K562 (cell line): ENCODE data around the gene ANKRD44. TPM values are rescaled to one million over a fixed set of nuclear protein-coding genes. Genes with fewer than 3 reads are reported as not detected.

Source experiments
- ATAC-seq: fragments of 200-7000 bp; cut with Tn5 transposase; 3 replicates; pipeline ENCODE4 v1.9.1; 2020; ENCODE audit warnings: moderate library complexity
- BruUV-seq: library from RNA; stranded (reverse); fragments of 400-500 nt; replicated peaks from 2 replicates; lab custom pipeline; 2021; lab: Mats Ljungman, UMichigan
- CTCF ChIA-PET: fragments of 300-600 bp; formaldehyde crosslinking; extraction: SDS; loops from one replicate; lab custom pipeline; 2021; ENCODE audit warnings: low intra/inter-chr PET ratio; lab: Yijun Ruan, JAX
- POLR2A ChIA-PET: fragments of 300-600, 350-650 bp; sonication (Branson Sonifier 250); formaldehyde crosslinking; extraction: SDS; loops from one replicate; lab custom pipeline; 2021; ENCODE audit warnings: antibody characterized with exemption, inconsistent platforms; lab: Yijun Ruan, JAX
- DNase-seq, 4 experiments: peaks; one replicate each; pipeline versions ENCODE4 v3.0.0 to v3.0.0-alpha.2; 2011 to 2018; ENCODE audit warnings: low spot score in 3 of 4, mixed read lengths in 3 of 4; ENCODE audit errors: extremely low read depth in 1 of 4
- FAIRE-seq: peaks from 2 replicates; lab custom pipeline; 2011; peaks lifted over from hg19 to GRCh38; lab: Jason Lieb, UNC
- H2AFZ ChIP-seq: 2 replicates; pipeline ENCODE4 v1.6.0; 2011; ENCODE audit warnings: low read depth, low read length, control low read depth, inconsistent platforms
- H3K27ac ChIP-seq: fragments of 200-600 bp; 3 replicates; pipeline ENCODE4 v1.8.0; 2011; ENCODE audit warnings: low read depth, mild to moderate bottlenecking, control low read depth, inconsistent platforms, low read length, moderate library complexity, mixed read lengths; ENCODE audit errors: extremely low read depth
- H3K27me3 ChIP-seq, 2 experiments: fragments of 300-600 bp in 1 of 2; 2 replicates in 1 of 2; 3 replicates in 1 of 2; pipeline versions ENCODE4 v1.6.0 to v1.8.0; 2011; ENCODE audit warnings: inconsistent platforms in 2 of 2, low read length in 2 of 2, mild to moderate bottlenecking in 1 of 2, mixed read lengths in 1 of 2, moderate library complexity in 1 of 2; ENCODE audit not compliant: control insufficient read depth in 2 of 2, insufficient read depth in 2 of 2
- H3K36me3 ChIP-seq: fragments of 300-600 bp; 3 replicates; pipeline ENCODE4 v1.8.0; 2011; ENCODE audit warnings: mild to moderate bottlenecking, low read length, inconsistent platforms; ENCODE audit not compliant: control insufficient read depth, insufficient read depth
- H3K4me1 ChIP-seq, 2 experiments: fragments of 200-600 bp in 1 of 2; replicated peaks in 1 of 2; 2 replicates in 1 of 2; 3 replicates in 1 of 2; pipeline versions ENCODE4 v1.5.1 to v1.8.0; 2011; ENCODE audit warnings: inconsistent platforms in 2 of 2, low read length in 2 of 2, mild to moderate bottlenecking in 1 of 2, mixed read lengths in 1 of 2, moderate library complexity in 1 of 2; ENCODE audit not compliant: control insufficient read depth in 2 of 2, insufficient read depth in 2 of 2
- H3K4me2 ChIP-seq: 2 replicates; pipeline ENCODE4 v1.6.1; 2011; ENCODE audit warnings: low read length, control low read depth, inconsistent platforms, mixed read lengths; ENCODE audit not compliant: insufficient read depth
- H3K4me3 ChIP-seq: fragments of 200-600 bp; sonication (generic), shearing (Covaris generic); 2 replicates; pipeline ENCODE4 v1.5.1; 2016; ENCODE audit warnings: control low read depth, inconsistent platforms
- H3K79me2 ChIP-seq: fragments of 200-600 bp; 3 replicates; pipeline ENCODE4 v1.8.0; 2011; ENCODE audit warnings: low read length, inconsistent platforms; ENCODE audit not compliant: control insufficient read depth, insufficient read depth
- H3K9ac ChIP-seq, 2 experiments: 2 replicates each; pipeline versions ENCODE4 v1.6.0 to v1.6.1; 2011; ENCODE audit warnings: low read depth in 2 of 2, low read length in 2 of 2, control low read depth in 1 of 2, inconsistent platforms in 1 of 2, mild to moderate bottlenecking in 1 of 2, mixed read lengths in 1 of 2; ENCODE audit not compliant: insufficient read depth in 1 of 2
- H3K9me1 ChIP-seq: one replicate; pipeline ENCODE4 v1.6.0; 2011; ENCODE audit warnings: inconsistent platforms, mild to moderate bottlenecking, low read length, moderate library complexity; ENCODE audit not compliant: control insufficient read depth, insufficient read depth
- H3K9me3 ChIP-seq: replicated peaks from 2 replicates; pipeline ENCODE4 v1.5.1; 2011; ENCODE audit warnings: low read depth, low read length, inconsistent platforms; ENCODE audit not compliant: control insufficient read depth, insufficient read depth
- H4K20me1 ChIP-seq: replicated peaks from 2 replicates; pipeline ENCODE4 v1.6.1; 2011; ENCODE audit warnings: low read length, inconsistent platforms, mixed read lengths; ENCODE audit not compliant: control insufficient read depth, insufficient read depth
- ELF2 ChIP-seq: fragments of 250-450 bp; sonication (Bioruptor Pico); IDR thresholded peaks from 2 replicates; pipeline ENCODE4 v1.5.0; 2021; ENCODE audit warnings: mild to moderate bottlenecking
- GTF2F1 ChIP-seq: IDR thresholded peaks from 2 replicates; pipeline ENCODE4 v1.6.1; 2011; ENCODE audit warnings: low read depth, low read length, improper control_type of control experiment
- JUND ChIP-seq, 2 experiments: IDR thresholded peaks; 2 replicates in 1 of 2; 3 replicates in 1 of 2; pipeline ENCODE4 v1.6.1; 2011; ENCODE audit warnings: borderline replicate concordance in 2 of 2, low read depth in 2 of 2, low read length in 2 of 2, improper control_type of control experiment in 1 of 2, missing biosample characterization in 1 of 2, missing genetic modification characterization in 1 of 2, missing genetic modification reagents in 1 of 2
- KHSRP ChIP-seq: fragments of 450-650 bp; IDR thresholded peaks from 2 replicates; pipeline ENCODE4 v1.6.1; 2017
- KLF16 ChIP-seq: IDR thresholded peaks from 2 replicates; pipeline ENCODE4 v1.6.1; 2016; ENCODE audit warnings: antibody characterized with exemption
- MYBL2 ChIP-seq, 2 experiments: fragments of 450-650 bp in 1 of 2; sonication (generic) in 1 of 2; formaldehyde crosslinking in 1 of 2; IDR thresholded peaks; 2 replicates each; pipeline versions ENCODE4 v1.6.1 to v1.8.1; 2017 to 2022; ENCODE audit warnings: borderline replicate concordance in 1 of 2, inconsistent platforms in 1 of 2, low read depth in 1 of 2, mild to moderate bottlenecking in 1 of 2, missing genetic modification reagents in 1 of 2, moderate library complexity in 1 of 2
- NBN ChIP-seq: fragments of 450-650 bp; IDR thresholded peaks from 2 replicates; pipeline ENCODE4 v1.6.1; 2016; ENCODE audit warnings: low read depth, mild to moderate bottlenecking
- NRF1 ChIP-seq, 2 experiments: fragments of 450-650 bp; IDR thresholded peaks in 1 of 2; conservative IDR thresholded peaks in 1 of 2; 2 replicates each; pipeline ENCODE4 v1.6.1; 2014; ENCODE audit warnings: mild to moderate bottlenecking in 2 of 2
- POLR2G ChIP-seq: fragments of 200-400 bp; formaldehyde crosslinking; IDR thresholded peaks from 2 replicates; pipeline ENCODE4 v1.6.1; 2017; ENCODE audit warnings: low read depth, mild to moderate bottlenecking, antibody characterized with exemption, low read length, moderate library complexity
- SIX5 ChIP-seq, 2 experiments: IDR thresholded peaks; 2 replicates each; pipeline ENCODE4 v1.6.1; 2011; ENCODE audit warnings: low read length in 2 of 2, borderline replicate concordance in 1 of 2, low read depth in 1 of 2, mild to moderate bottlenecking in 1 of 2, moderate library complexity in 1 of 2; ENCODE audit not compliant: insufficient read depth in 1 of 2
- ZEB2 ChIP-seq: fragments of 450-650 bp; IDR thresholded peaks from 2 replicates; pipeline ENCODE4 v1.6.1; 2016
- ZMIZ1 ChIP-seq, 2 experiments: fragments of 150-350 bp in 1 of 2; IDR thresholded peaks; 2 replicates each; pipeline ENCODE4 v1.6.1; 2012 to 2016; ENCODE audit warnings: low read depth in 2 of 2, low read length in 2 of 2, mild to moderate bottlenecking in 1 of 2, moderate library complexity in 1 of 2
- ZNF121 ChIP-seq: sonication (generic); formaldehyde crosslinking; conservative IDR thresholded peaks from 2 replicates; pipeline ENCODE4 v1.8.0; 2022; ENCODE audit warnings: missing genetic modification reagents
- ZNF274 ChIP-seq: IDR thresholded peaks from 2 replicates; pipeline ENCODE4 v1.6.1; 2011; ENCODE audit warnings: low read depth, mild to moderate bottlenecking, low read length, moderate library complexity, borderline replicate concordance
- WGBS: fragments of 100-300 bp; shearing (Covaris generic); methylation state at CpG from one replicate; pipeline ENCODE4 v1.1.6; 2016; ENCODE audit warnings: low coverage, mixed read lengths; ENCODE audit not compliant: insufficient coverage; ENCODE audit errors: missing lambda C conversion rate; 5-methylcytosine and 5-hydroxymethylcytosine counted together
- in situ Hi-C: fragments of 300-500 bp; cut with MboI; formaldehyde crosslinking; loops from 4 replicates; pipeline ENCODE4 v1.15.0; 2018; ENCODE audit warnings: inconsistent platforms, mixed read lengths
- intact Hi-C: fragments of 100-400 bp; cut with micrococcal nuclease; formaldehyde crosslinking; loops from 2 replicates; pipeline ENCODE4 v1.14.2; 2022
- polyA plus RNA-seq, 8 experiments: library from polyadenylated mRNA; depleted of rRNA in 4 of 8; stranded (reverse) in 5 of 8; unstranded in 3 of 8; fragments of >200 nt; fragmentation: Nextera tagmentation in 2 of 8; fragmentation: Illumina TruSeq in 1 of 8; extraction: Ambion mirVana in 2 of 8; extraction: Trizol in 1 of 8; gene quantifications; 2 replicates each; pipeline versions ENCODE4 v1.2.1 to v1.2.3, GENCODE V29; 2011 to 2014; ENCODE audit warnings: inconsistent platforms in 1 of 8, missing spikeins in 1 of 8
- total RNA-seq, 7 experiments: library from RNA; depleted of rRNA in 6 of 7; stranded (reverse); fragments of >200 nt in 6 of 7; fragmentation: Illumina TruSeq in 2 of 7; extraction: Trizol in 2 of 7; gene quantifications; 2 replicates each; pipeline versions ENCODE4 v1.2.1 to v1.2.3, GENCODE V29; 2011 to 2021; ENCODE audit warnings: low replicate concordance in 1 of 7
- TF ChIP-seq, protein P1 (sequence below): fragments of 450-650 bp; conservative IDR thresholded peaks from 2 replicates; pipeline ENCODE4 v1.6.1; 2016; ENCODE audit warnings: missing genetic modification characterization, low read depth, mild to moderate bottlenecking, control low read depth, missing compliant biosample characterization

Gene ANKRD44
- total and polyA plus RNA-seq, 9 of the 15 experiments (the other 6 are each of a cell fraction or from before 2014, with no cell fraction given), result 0.03 to 0.64 (median 0.07) TPM; not detected in 3

DNA sequence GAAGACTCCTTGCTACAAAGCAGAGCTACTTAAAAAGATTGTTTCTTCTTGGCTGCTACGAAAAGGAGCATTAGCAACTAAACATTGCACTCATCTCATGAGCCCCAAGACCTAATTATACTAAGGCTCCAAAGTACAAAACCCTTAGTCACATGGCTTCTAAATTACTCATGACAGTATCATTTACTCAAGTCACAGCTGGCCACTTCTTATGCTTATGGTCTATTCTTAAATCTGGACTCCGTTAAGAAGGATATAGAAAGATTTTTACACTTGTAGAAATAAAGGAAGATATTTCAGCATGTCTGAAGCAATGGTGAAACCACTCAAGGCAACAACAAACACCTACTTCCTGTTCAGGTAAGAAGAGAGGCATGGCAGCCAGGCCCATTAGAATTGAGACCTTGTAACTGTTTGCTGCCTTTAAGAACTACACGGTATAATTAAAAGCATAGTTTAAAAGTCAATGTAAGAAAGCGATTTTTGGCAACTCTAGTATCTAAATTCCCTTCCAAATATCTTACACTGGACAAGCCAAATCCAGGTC is 12.7 kb downstream of the ANKRD44 start:
- Histone ChIP-seq H3K79me2 (no peaks in the 10 kb centered on the region), H4K20me1 (no peaks in the 10 kb centered on the region), H2AFZ (no peak overlapping the region), H3K4me3 (no peak overlapping the region), H3K9ac (no peak overlapping the region), H3K27me3 (no peaks in the 10 kb centered on the region; a peak in 1 of 5 replicates), H3K9me1 (no peaks in the 10 kb centered on the region), H3K36me3 (no peaks in the 10 kb centered on the region), H3K9me3 (no peaks in the 10 kb centered on the region), H3K27ac (no peak overlapping the region), H3K4me1 (no peaks in the 10 kb centered on the region), H3K4me2 (no peak overlapping the region)
- intact Hi-C loops (no loop called here), in situ Hi-C loops (no loop called here)
- no TSS peak for BruUV-seq
- 0% methylated on average over 4 of the region's 4 CpGs for WGBS
- DNase-seq (no peak), ATAC-seq (no peak), FAIRE-seq (no peak)
- POLR2A ChIA-PET, result no interaction called here
- CTCF ChIA-PET, result no interaction called here
- TF ChIP-seq, protein P1, sequence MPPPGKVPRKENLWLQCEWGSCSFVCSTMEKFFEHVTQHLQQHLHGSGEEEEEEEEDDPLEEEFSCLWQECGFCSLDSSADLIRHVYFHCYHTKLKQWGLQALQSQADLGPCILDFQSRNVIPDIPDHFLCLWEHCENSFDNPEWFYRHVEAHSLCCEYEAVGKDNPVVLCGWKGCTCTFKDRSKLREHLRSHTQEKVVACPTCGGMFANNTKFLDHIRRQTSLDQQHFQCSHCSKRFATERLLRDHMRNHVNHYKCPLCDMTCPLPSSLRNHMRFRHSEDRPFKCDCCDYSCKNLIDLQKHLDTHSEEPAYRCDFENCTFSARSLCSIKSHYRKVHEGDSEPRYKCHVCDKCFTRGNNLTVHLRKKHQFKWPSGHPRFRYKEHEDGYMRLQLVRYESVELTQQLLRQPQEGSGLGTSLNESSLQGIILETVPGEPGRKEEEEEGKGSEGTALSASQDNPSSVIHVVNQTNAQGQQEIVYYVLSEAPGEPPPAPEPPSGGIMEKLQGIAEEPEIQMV (tag), result no peak
- TF ChIP-seq MYBL2 (IDR thresholded peaks at IDR 0.05; ENCODE audit: low read depth) (no peak), MYBL2 (CRISPR knock-in tag; IDR thresholded peaks at IDR 0.05; ENCODE audit: borderline replicate concordance) (no peak), KHSRP (no peak), NRF1 (conservative IDR thresholded peaks at IDR 0.05 in 1 of 2, IDR thresholded peaks at IDR 0.05 in 1 of 2) (no peak), ELF2 (no peak), KLF16 (no peak), ZNF121 (CRISPR knock-in tag) (no peak), JUND (IDR thresholded peaks at IDR 0.05; ENCODE audit: borderline replicate concordance, low read depth, low read length) (no peak), JUND (tag; IDR thresholded peaks at IDR 0.05; ENCODE audit: borderline replicate concordance, low read depth, low read length) (no peak), ZEB2 (no peak), NBN (no peak), POLR2G (no peak), ZNF274 (no peak), GTF2F1 (no peak), SIX5 (IDR thresholded peaks at IDR 0.05; ENCODE audit: borderline replicate concordance in 1 of 2, insufficient read depth in 1 of 2, low read depth in 1 of 2, low read length in 2 of 2) (no peak), ZMIZ1 (IDR thresholded peaks at IDR 0.05; ENCODE audit: low read depth in 2 of 2, low read length in 2 of 2) (no peak)
